ENCODE results near the gene IL25.

IL25 gene

DNA sequence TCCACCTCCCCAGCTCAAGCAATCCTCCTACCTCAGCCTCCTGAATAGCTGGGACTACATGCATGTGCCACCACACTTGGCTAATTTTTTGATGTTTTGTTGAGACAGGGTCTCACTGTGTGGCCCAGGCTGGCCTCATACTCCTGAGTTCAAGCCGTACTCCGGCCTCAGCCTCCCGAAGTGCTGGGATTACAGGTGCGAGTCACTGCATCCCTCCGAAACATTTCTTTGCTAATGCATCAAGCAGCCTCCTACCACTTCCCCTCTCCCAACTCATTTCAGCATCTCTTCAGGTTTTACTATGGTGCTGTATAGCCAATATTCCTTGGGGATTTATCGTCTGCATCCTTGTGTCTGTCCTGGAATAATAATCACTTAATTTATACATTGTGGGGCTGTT lies 17.6 kb upstream of the IL25 start:
- DNase-seq: no peak

DNA sequence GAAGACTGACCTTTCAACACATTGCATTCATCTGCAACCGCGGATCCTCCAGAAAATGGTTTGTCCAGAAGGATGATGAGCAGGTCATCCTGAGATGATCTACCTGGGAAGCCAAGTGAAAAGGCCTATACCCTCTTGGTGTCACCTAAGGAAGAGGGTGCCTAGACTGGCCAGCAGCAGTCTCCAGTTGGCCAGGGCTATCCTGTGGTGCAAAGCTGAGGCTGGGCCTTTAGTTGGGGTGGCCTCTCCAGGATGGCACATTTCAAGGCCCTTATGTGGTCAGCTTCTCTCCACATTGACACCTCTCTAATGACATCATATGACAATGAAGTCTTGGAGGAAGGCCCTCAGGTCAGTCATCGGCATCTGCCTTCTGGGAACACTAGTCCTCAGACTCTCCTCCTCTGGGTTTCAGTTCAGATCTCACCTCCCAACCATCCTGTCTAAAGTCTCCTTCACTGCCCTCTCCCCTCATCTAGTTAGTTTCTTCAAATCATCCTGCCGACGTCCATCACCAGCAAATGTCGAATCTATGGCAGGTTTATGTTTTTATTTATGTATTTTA lies 16.7 kb upstream of the IL25 start:
- no peak for DNase-seq

DNA sequence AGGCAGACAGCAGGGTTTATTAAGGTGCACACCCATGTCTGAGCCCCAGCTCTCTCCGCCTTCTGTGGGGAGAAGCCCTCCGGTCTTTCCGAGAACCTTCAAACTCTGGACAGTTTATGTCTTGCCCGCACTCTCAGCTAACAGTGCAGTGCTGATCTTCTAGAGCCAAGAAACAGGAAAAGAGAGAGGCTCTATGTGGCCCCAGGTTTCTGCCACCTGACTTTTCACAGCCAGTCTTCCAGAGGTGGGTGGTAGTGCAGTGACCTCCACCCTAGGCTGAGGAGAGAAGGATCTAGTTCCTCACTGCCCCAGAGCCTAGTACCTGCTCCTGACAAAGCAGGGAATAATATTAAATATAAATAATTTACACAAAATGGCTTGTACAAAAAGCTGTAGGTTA lies 15.9 kb upstream of the IL25 start:
- no peak for DNase-seq

GRCh38 chr14:23357261-23357660 lies 15.3 kb upstream of the IL25 start:
- DNase-seq: no peak

- DNase-seq: no peak
These were observed 14.6 kb upstream of the IL25 start for GRCh38 chr14:23358042-23358441.

DNA sequence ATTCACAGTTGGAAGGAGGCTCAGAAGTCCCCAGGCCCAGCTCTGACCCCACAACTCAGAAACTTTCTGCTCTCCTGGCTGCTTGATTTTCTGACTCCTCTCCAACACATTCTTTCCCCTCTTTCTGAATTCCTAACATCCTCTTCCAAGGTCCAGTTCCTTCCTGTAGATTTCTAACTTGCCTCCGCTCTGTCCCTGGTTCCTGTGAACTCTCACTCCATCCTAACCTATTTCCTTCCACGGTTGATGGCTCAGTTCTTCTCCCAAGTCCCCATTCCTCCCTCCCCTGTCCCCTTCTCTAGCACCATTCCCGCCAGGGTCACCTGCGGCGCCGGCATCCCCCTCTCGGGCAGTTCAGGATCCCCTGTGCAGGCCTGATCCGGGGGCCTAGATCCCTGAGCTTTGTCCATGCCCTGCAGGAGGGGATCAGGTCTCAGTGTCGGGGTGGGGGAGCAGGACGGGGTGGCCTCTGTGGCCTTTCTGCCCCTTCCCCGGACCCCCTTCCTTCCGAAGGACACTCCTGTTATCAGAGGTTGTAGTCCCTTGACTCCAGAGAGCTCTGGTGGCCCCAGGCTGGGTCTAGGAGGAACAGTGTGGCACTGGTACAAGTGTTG lies 13.9 kb upstream of the IL25 start:
- no peak for DNase-seq

- DNase-seq: no peak
These were observed 13.4 kb upstream of the IL25 start for GRCh38 chr14:23359167-23359626.

GRCh38 chr14:23359722-23360447 lies 12.7 kb upstream of the IL25 start:
- no peak for DNase-seq

DNA sequence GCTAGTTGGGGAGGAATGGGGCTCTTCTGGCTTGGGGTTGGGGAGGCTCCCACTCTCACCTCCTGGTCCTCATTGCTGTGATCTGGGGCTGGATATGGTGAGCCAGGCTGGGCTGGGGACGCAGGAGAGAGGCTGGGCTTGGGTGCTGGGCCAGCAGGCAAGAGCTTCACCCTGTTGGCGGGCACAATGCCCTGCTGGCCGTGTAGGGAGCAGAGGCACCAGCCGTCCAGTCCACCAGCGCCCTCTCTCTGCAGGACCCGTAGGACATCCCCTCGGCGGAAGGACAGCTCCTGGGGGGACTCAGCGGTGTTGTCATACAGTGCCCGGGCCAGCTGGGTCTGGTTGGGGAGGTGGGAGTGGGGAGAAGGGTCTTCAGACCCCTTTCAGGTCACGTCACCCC lies 12.1 kb upstream of the IL25 start:
- DNase-seq: peak; percentile 76

DNA sequence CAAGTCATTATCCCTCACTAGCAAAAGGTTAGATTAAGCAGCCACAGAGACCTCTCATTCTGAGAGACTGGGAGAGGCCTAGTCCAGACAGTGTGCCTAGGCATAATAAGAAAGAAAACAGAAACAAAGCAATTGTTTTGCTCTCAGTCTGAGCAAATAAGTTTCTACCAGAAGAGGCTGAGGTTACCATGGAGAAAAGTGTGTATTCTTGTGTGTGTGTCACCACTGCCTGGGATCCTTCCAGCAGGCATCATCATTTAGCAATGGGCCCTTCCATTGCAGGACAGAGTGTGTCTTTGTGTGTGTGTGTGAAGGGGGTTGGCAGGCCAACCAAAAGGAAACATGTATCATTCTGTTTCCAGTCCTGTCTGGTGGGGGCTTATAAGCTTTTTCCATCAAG lies 11.3 kb upstream of the IL25 start:
- DNase-seq: peak; percentile 28

DNA sequence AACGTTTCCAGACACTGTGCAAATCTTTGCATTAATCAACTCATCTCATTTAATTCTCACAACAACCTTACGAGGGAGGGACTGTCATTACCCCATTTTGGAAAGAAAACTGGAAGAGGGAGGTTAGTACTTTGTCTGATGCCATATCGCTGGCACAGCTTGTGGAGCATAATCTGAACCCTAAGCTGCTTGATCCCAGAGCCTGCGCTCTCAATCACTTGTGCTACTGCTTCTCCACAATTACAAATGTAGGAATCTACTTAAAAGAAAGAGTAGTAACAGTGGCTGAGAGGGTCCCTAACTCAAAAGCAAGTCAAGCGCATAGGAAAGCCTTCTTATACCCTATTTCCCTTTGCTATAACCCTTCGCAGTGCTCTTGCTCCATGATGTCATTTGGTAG lies 10.8 kb upstream of the IL25 start:
- DNase-seq: no peak

DNA sequence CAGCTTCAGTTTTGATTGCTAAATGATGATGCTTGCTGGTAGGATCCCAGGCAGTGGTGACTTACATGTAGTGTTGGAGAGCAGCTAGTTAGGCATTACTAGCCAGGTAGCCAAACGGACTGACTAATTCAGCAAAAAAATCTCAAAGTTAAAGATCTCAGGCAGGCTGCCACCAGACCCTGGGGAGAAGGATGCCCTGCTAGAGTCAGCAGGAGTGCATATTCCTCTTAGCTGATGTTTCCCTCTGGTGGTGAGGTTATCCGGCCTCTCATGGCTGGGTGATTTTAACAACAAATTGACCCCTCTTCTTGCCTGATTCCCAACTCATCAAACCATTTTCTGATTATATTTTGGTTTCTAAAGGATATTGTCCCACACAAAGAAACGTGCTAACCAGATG lies 10.4 kb upstream of the IL25 start:
- peak; percentile 15 for DNase-seq

- DNase-seq: peak; percentile 68
These were observed 8.2 kb upstream of the IL25 start for GRCh38 chr14:23364164-23365035.

- DNase-seq: peak; percentile 65
These were observed 7.4 kb upstream of the IL25 start, which contains the start of gene EFS for GRCh38 chr14:23365036-23365731. TSS of gene EFS (minus strand) at chr14:23365172. CDS start at chr14:23365025, 147 bp downstream.

DNA sequence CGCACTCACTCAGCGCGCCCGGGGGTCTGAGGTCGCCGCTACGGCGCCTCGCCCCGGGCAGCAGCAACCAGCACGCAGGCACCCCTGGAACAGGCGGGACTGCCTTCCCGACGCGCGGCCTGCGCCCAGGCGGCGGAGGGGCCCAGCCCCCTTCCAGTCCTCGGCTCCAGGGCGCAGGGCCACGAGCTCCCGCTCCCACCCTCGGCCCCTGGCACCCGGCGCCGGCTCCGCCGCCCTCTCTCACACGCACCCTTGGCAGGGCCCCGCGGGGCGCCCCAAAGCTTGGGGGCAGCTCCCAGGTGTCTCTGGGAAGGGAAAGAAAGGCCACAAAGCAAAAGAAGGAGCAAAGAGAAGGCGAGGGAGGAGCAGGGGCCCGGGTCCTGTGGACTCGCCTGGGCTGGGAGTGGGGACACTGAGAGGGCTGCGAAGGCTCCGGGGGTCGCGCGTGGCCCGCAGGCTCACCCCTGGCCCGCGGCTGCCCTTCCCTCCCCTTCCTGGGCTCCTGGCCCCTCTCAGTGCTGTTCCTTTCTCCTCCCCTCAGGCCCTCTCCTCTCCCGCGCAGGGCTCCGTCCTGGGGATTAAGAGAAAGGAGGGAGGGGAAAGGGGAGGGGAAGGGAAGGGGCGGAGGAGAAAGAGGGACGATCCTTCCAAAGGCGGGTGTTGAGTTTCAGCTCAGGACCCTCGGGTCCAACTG lies 6.7 kb upstream of the IL25 start:
- peak; percentile 74 for DNase-seq

GRCh38 chr14:23366426-23366921 lies 6.1 kb upstream of the IL25 start:
- DNase-seq: peak; percentile 74

DNA sequence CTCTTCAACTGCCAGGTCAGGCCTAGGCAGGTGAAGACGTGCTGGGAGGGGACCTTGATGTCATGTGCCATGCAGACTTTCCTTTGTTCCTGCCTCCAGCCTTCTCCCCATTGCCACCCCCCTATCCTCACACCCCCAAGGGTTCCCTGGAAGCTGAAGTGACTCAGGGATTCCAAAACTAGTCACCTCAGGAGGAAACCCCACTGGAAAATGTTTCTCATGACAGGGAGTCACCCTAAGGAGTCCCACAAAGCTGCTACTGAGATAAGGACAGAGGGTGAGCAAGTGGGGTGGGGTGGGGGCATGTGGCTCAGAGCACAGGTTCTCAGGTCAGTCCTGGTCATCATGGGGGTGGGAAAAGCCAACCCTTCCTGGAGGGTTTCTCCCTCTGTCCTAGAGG lies 2.4 kb upstream of the IL25 start:
- DNase-seq: no peak

DNA sequence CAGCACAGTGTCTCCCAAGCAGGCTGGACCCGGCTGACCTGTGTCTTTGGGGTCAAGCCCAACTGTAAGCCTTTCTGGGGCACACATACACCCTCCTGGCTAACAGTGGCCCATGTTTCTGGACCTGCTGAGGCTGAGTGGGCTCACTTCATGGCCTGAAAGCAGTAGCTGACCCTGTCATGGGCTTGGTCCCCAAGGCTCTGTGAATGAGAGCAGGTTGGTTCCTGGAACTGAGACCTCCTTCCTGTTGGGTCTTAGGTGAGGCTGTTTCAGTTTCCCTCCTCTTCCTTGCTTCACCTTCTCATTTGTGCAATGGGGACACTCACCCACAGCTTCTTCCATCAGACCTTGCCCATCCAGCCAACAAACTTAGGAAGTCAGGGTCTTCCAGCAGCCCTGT lies 744 bp upstream of the IL25 start:
- no peak for DNase-seq

- no peak for DNase-seq
These were observed 432 bp downstream of the IL25 start for GRCh38 chr14:23373041-23373440.

DNA sequence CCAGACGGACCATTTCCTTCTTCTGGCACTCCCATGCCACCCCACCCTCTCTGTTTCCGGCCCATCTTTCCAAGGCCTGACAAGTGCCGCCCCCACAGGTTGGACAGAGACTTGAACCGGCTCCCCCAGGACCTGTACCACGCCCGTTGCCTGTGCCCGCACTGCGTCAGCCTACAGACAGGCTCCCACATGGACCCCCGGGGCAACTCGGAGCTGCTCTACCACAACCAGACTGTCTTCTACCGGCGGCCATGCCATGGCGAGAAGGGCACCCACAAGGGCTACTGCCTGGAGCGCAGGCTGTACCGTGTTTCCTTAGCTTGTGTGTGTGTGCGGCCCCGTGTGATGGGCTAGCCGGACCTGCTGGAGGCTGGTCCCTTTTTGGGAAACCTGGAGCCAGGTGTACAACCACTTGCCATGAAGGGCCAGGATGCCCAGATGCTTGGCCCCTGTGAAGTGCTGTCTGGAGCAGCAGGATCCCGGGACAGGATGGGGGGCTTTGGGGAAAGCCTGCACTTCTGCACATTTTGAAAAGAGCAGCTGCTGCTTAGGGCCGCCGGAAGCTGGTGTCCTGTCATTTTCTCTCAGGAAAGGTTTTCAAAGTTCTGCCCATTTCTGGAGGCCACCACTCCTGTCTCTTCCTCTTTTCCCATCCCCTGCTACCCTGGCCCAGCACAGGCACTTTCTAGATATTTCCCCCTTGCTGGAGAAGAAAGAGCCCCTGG lies 3.1 kb downstream of the IL25 start:
- DNase-seq: peak; percentile 40
